GM12892 (cell line): Measurements from ENCODE around the gene ATP6V1G3.

Experiments used
- DNase-seq: peaks from one replicate; pipeline ENCODE4 v3.0.0; 2011; ENCODE audit not compliant: insufficient read length
- FAIRE-seq: peaks from 2 replicates; lab custom pipeline; 2011; peaks lifted over from hg19 to GRCh38; lab: Jason Lieb, UNC
- POLR2A ChIP-seq: IDR thresholded peaks from 2 replicates; pipeline ENCODE4 v1.6.1; 2011; ENCODE audit warnings: low read depth, low read length, control low read depth
- POLR2AphosphoS5 ChIP-seq: IDR thresholded peaks from 2 replicates; pipeline ENCODE4 v1.6.1; 2011; ENCODE audit warnings: low read depth, low read length, control low read depth
- TAF1 ChIP-seq: IDR thresholded peaks from 2 replicates; pipeline ENCODE4 v1.6.1; 2011; ENCODE audit warnings: low read depth, mild to moderate bottlenecking, control low read depth, low read length, borderline replicate concordance

ATP6V1G3 gene

GRCh38 chr1:198559362-198559761 lies 18.9 kb upstream of the ATP6V1G3 start:
- FAIRE-seq (no peak), DNase-seq (no peak)
- no peak for TF ChIP-seq POLR2AphosphoS5
- TF ChIP-seq TAF1 = no peak
- TF ChIP-seq POLR2A = no peak

GRCh38 chr1:198558402-198558801 lies 17.9 kb upstream of the ATP6V1G3 start:
- TF ChIP-seq POLR2AphosphoS5 (no peak), TAF1 (no peak), POLR2A (no peak)
- DNase-seq (no peak), FAIRE-seq (no peak)

GRCh38 chr1:198556971-198557370 lies 16.5 kb upstream of the ATP6V1G3 start:
- TF ChIP-seq POLR2A (no peak), TAF1 (no peak), POLR2AphosphoS5 (no peak)
- FAIRE-seq = peak; percentile 89
- peak; percentile 4 for DNase-seq

GRCh38 chr1:198552668-198553416 lies 12.4 kb upstream of the ATP6V1G3 start:
- FAIRE-seq = no peak
- no peak for TF ChIP-seq TAF1
- no peak for TF ChIP-seq POLR2A
- no peak for TF ChIP-seq POLR2AphosphoS5
- DNase-seq = no peak

- DNase-seq (no peak), FAIRE-seq (no peak)
- TF ChIP-seq TAF1 = no peak
- TF ChIP-seq POLR2AphosphoS5 = no peak
These were observed 10.6 kb upstream of the ATP6V1G3 start for GRCh38 chr1:198550941-198551524.

GRCh38 chr1:198549866-198550265 lies 9.4 kb upstream of the ATP6V1G3 start:
- peak; percentile 84 for FAIRE-seq
- TF ChIP-seq TAF1 = no peak
- TF ChIP-seq POLR2AphosphoS5 = no peak
- no peak for TF ChIP-seq POLR2A
- DNase-seq = peak; percentile 7

- TF ChIP-seq POLR2A = no peak
- TF ChIP-seq POLR2AphosphoS5 = no peak
- no peak for TF ChIP-seq TAF1
- DNase-seq (no peak), FAIRE-seq (no peak)
These were observed 8.4 kb upstream of the ATP6V1G3 start for GRCh38 chr1:198548890-198549289.

- DNase-seq (no peak), FAIRE-seq (no peak)
- TF ChIP-seq POLR2AphosphoS5 = no peak
- no peak for TF ChIP-seq TAF1
- TF ChIP-seq POLR2A = no peak
These were observed 4.7 kb upstream of the ATP6V1G3 start for GRCh38 chr1:198545156-198545555.

GRCh38 chr1:198544265-198544664 lies 3.8 kb upstream of the ATP6V1G3 start:
- TF ChIP-seq POLR2AphosphoS5 = no peak
- TF ChIP-seq TAF1 = no peak
- TF ChIP-seq POLR2A = no peak
- no peak for FAIRE-seq
- DNase-seq = no peak

GRCh38 chr1:198543670-198544260 lies 3.3 kb upstream of the ATP6V1G3 start:
- DNase-seq (no peak), FAIRE-seq (peak; percentile 71)
- no peak for TF ChIP-seq POLR2AphosphoS5
- no peak for TF ChIP-seq TAF1
- no peak for TF ChIP-seq POLR2A

GRCh38 chr1:198542632-198543031 lies 2.2 kb upstream of the ATP6V1G3 start:
- DNase-seq (no peak), FAIRE-seq (no peak)
- TF ChIP-seq POLR2A (no peak), TAF1 (no peak), POLR2AphosphoS5 (no peak)

GRCh38 chr1:198541737-198542136 lies 1.3 kb upstream of the ATP6V1G3 start:
- no peak for FAIRE-seq
- TF ChIP-seq POLR2AphosphoS5 = no peak
- no peak for TF ChIP-seq TAF1
- no peak for TF ChIP-seq POLR2A
- DNase-seq = no peak
